Astrocyte of the cerebellum (primary cell): ENCODE results near the gene MAOB.
"Not testable (repeated sequence)": the region's sequence is repeated elsewhere in the genome, so short reads cannot be mapped to it uniquely, and the experiment has no call there.

ENCODE experiments used
- DNase-seq: peaks from one replicate; pipeline ENCODE4 v3.0.0-alpha.2; 2011; ENCODE audit warnings: low read depth
- H3K4me3 ChIP-seq: 2 replicates; pipeline ENCODE4 v1.5.1; 2011; ENCODE audit warnings: mild to moderate bottlenecking, low read depth, low read length, moderate library complexity
- CTCF ChIP-seq: IDR thresholded peaks from 2 replicates; pipeline ENCODE4 v1.5.1; 2012; ENCODE audit warnings: low read length, low read depth, moderate library complexity, mild to moderate bottlenecking; ENCODE audit errors: missing control alignments
- in situ Hi-C: cut with HindIII; loops from 2 replicates; pipeline ENCODE4 v1.10.0; 2017; ENCODE audit warnings: low sequenced_read_pairs

Gene MAOB

GRCh38 chrX:43882294-43882681, at the start of gene MAOB:
TSS of gene MAOB (minus strand) at chrX:43882450. CDS start at chrX:43882299, 151 bp downstream.
- H3K4me3 ChIP-seq: peak within 1 kb of the TSS; percentile 20
- in situ Hi-C loops: no loop called here
- TF ChIP-seq CTCF: no peak
- no peak for DNase-seq

GRCh38 chrX:43922032-43922431, 39.8 kb upstream of the MAOB start:
- H3K4me3 ChIP-seq, DNase-seq, in situ Hi-C loops: not testable (repeated sequence)

DNA sequence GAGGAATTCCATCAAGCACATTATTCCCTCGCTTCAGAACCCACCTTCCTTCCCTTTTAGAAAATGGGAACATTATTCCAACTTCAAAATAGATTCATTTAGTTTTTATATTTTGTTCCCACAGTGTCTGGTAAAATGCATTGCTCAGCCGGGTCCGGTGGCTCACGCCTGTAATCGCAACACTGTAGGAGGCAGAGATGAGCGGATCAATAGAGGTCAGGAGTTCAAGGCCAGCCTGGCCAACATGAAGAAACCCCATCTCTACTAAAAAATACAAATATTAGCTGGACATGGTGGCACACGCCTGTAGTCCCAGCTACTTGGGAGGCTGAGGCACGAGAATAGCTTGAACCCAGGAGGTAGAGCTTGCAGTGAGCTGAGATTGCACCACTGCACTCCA, 28.5 kb upstream of the MAOB start:
- DNase-seq, H3K4me3 ChIP-seq, in situ Hi-C loops: not testable (repeated sequence)

DNA sequence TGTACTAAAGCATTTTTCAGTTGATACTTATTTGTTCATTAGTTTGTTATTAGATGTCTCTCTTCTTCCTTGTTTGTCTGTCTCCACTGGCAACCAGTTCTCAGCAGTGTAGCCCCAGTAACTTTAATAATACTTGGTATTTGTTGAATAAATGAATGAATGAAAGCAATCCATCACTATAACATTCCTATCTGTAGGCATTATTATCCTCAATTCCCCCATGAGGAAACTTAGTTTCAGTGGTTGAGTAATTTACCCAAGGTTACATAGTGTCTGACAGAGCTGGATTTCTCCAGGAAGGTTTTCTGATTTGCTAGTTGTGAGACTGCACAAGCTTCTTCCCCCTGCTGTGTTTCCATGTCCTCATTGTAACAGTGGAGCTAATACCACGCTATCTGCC, 27.8 kb upstream of the MAOB start:
- no peak for DNase-seq
- in situ Hi-C loops: no loop called here
- no peak for TF ChIP-seq CTCF
- no peak overlapping the region for H3K4me3 ChIP-seq

DNA sequence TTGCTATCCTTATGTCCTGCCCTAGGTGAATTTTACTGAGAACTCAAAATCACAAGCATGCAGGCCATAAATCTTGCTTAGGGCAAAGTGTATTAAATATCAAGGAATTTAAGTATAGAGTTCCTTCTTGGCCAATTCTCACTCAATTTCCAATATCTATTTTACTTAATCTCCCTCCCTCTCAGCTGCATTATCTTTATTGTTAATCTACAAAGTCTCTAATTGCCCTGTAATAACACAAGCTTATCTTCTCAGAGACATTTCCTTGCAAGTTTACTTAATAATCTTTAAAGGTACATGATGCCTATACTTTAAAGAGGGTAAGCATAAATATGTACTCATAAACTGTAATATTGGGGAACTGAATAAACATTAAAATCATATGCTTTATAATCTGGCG, 26.9 kb upstream of the MAOB start:
- in situ Hi-C loops: no loop called here
- TF ChIP-seq CTCF: no peak
- no peak overlapping the region for H3K4me3 ChIP-seq
- no peak for DNase-seq

DNA sequence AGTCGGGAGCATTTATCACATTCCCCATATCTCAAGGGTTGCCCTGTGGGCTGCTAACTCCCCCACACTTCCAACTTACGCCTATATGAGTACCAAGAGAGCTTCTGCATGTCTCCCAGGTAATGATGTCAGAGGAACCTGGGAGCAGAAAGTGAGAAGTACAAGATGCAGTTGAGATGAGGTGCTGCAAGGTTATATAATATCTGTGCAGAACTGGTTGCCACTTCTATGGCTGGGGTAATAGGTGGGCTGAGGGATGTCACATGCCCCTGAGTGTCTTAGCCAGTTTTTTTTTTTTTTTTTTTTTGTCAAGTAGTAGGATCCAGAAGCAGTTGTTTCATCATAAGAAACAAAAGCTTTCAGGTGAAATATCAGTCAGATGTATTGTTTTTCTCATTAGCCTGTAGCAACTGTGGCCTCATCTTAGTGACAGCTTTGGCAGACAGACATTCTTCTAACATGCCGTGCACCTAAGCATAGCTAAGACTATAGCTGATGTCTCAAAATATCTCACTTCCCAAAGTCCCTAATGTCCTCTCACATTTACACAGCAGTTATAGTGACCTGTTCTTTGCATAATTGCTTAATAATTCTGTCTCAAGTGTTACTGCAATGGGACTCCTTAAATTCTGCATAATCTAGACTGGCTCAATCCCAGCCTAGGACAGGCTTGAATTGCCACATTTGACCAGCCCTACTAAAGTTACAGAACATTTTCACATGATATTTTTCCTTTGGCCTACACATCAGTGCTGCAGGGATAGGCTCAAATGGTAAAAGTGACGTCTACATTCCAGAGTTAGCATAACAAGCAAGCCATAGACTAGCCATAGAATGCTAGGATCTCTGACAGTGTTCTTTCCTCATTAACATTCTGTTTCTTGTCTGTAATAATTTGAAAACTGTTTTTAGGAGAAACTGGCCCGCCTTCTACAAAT, 17.9 kb upstream of the MAOB start:
- in situ Hi-C loops: no loop called here
- no peak for TF ChIP-seq CTCF
- DNase-seq: no peak
- no peak overlapping the region for H3K4me3 ChIP-seq

GRCh38 chrX:43898406-43899035, 16.3 kb upstream of the MAOB start:
- DNase-seq: no peak
- H3K4me3 ChIP-seq: no peak overlapping the region
- no peak for TF ChIP-seq CTCF
- in situ Hi-C loops: no loop called here
